Measurements from ENCODE around the gene TMED9. TPM values are rescaled to one million over a fixed set of nuclear protein-coding genes. Genes with fewer than 3 reads are reported as not detected.
A peak's percentile ranks its signal among the peaks of the same experiment; 100 is the strongest.

TMED9 gene
- total RNA-seq, 1 donor from 2014 or later, result 372 TPM

DNA sequence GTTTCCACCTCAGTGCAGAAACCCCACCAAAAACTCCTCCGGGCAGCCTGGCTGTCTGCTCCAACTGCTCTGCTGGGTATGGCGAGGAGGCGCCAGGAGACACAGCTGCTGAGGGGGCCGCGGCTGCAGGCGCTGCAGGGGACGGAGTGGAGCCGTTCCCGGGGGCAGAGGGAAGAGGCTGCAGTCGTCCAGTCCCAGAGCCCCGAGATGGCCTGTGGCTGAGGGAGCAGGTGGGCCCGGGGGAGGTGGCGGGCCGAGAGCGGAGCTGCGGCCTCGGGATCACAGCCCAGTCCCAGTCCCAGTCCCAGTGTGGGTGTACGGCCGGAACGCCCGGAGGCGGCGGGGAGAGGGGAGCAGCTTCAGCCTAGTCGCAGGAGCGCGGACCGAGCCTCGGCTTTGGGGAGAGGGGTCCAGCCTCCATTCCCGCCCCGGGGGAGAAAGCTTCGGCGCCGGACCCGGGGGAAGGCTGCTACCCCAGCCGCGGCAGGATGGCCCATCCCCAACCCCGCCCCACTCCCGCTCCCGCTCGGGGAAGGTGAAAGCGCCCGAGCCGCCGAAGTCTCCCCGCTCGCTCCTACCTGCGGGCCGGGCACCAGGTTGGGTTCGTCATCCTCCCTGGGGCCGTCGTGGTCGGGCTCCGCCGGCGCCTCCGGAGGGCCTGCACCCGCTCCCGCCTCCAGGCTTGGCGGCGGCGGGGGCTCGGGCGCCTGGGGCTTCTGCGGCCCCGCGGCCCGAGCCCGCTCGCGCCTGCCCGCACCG lies 38.2 kb upstream of the TMED9 start:
- Histone ChIP-seq H3K9me3 (ENCODE audit: insufficient read depth, low read depth, low read length) (no peaks in the 10 kb centered on the region), H3K79me2 (ENCODE audit: insufficient read depth, low read length) (peaks cover 51% of the 10 kb centered on the region), H3K4me1 (ENCODE audit: insufficient read depth, low read length) (peaks cover 12% of the 10 kb centered on the region), H3K4me3 (ENCODE audit: insufficient read depth, low read depth, low read length) (peak overlapping the region; percentile 64), H3K27ac (ENCODE audit: low read depth, low read length) (peak overlapping the region; percentile 44), H4K20me1 (ENCODE audit: insufficient read depth, low read length) (peaks cover 45% of the 10 kb centered on the region), H3K9ac (ENCODE audit: low read length) (peak overlapping the region; percentile 82), H2AFZ (ENCODE audit: low read depth, low read length) (peak overlapping the region; percentile 44), H3K4me2 (ENCODE audit: low read length) (peak overlapping the region; percentile 97), H3K36me3 (ENCODE audit: insufficient read depth, low read length) (no peaks in the 10 kb centered on the region), H3K27me3 (ENCODE audit: insufficient read depth, low read length) (no peaks in the 10 kb centered on the region)
- Mint-ChIP-seq H3K4me1 (ENCODE audit: low read depth, unreplicated experiment) (peaks cover 15% of the 10 kb centered on the region), H3K27me3 (ENCODE audit: low read depth, unreplicated experiment) (no peaks in the 10 kb centered on the region), H3K9me3 (ENCODE audit: unreplicated experiment) (peaks cover 2% of the 10 kb centered on the region), H3K27ac (ENCODE audit: unreplicated experiment) (no peak overlapping the region), H3K4me3 (ENCODE audit: unreplicated experiment) (peak overlapping the region; percentile 90), H3K36me3 (ENCODE audit: low read depth, unreplicated experiment) (no peaks in the 10 kb centered on the region)
- FAIRE-seq (no peak), DNase-seq (ENCODE audit: low read depth) (no peak)
- TF ChIP-seq, protein P1, sequence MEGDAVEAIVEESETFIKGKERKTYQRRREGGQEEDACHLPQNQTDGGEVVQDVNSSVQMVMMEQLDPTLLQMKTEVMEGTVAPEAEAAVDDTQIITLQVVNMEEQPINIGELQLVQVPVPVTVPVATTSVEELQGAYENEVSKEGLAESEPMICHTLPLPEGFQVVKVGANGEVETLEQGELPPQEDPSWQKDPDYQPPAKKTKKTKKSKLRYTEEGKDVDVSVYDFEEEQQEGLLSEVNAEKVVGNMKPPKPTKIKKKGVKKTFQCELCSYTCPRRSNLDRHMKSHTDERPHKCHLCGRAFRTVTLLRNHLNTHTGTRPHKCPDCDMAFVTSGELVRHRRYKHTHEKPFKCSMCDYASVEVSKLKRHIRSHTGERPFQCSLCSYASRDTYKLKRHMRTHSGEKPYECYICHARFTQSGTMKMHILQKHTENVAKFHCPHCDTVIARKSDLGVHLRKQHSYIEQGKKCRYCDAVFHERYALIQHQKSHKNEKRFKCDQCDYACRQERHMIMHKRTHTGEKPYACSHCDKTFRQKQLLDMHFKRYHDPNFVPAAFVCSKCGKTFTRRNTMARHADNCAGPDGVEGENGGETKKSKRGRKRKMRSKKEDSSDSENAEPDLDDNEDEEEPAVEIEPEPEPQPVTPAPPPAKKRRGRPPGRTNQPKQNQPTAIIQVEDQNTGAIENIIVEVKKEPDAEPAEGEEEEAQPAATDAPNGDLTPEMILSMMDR (IDR thresholded peaks at IDR 0.05; ENCODE audit: insufficient read depth, low read depth, low read length), result no peak
- no peak for TF ChIP-seq EZH2 (IDR thresholded peaks at IDR 0.05; ENCODE audit: insufficient read depth, low read length)

DNA sequence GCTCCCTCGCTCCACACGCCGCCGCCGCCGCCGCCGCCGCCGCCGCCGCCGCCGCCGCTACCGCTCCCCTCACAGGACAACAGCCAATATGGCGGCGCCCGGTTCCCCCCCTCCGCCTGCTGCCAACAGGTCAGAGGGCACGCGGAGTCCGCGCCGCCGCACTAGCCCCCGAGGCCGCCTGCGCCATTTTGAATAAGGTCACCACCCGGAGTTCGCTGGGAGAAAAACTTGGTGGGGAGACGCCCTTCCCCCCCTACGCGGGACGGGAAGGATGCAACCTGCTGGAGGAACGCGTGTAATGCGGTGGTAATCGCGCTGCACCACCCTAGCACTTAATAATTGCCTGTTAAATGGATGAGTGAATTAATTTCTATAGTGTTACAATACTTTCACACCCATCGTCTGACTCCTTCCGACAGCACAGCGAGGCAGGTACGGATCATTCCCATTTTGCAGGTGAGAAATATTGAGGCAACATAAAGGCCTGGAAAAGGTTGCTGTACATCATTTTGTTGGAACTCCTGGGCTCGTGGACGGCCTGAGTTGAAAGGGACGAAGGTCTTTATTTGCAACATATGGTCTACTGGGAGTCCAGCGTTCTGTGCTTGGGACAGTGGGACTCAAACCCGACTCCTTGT lies 37.4 kb upstream of the TMED9 start, which contains the start of gene FAM193B:
TSS of gene FAM193B (minus strand) at position 90 of the 638 bp plus-strand sequence. CDS start 105 bp downstream, outside the sequence.
- H3K4me1 ChIP-seq (ENCODE audit: insufficient read depth, low read length), result peaks cover 12% of the 10 kb centered on the region
- no peak for FAIRE-seq
- H3K79me2 ChIP-seq (ENCODE audit: insufficient read depth, low read length), result peaks cover 46% of the 10 kb centered on the region
- Mint-ChIP-seq H3K27me3 (ENCODE audit: low read depth, unreplicated experiment) (no peaks in the 10 kb centered on the region), H3K36me3 (ENCODE audit: low read depth, unreplicated experiment) (no peaks in the 10 kb centered on the region), H3K9me3 (ENCODE audit: unreplicated experiment) (peaks cover 2% of the 10 kb centered on the region), H3K4me3 (ENCODE audit: unreplicated experiment) (peak within 1 kb of the TSS; percentile 90), H3K4me1 (ENCODE audit: low read depth, unreplicated experiment) (peaks cover 14% of the 10 kb centered on the region), H3K27ac (ENCODE audit: unreplicated experiment) (peak within 1 kb of the TSS; percentile 54)
- no peaks in the 10 kb centered on the region for H3K27me3 ChIP-seq (ENCODE audit: insufficient read depth, low read length)
- peaks cover 41% of the 10 kb centered on the region for H4K20me1 ChIP-seq (ENCODE audit: insufficient read depth, low read length)
- DNase-seq (ENCODE audit: low read depth), result peak; percentile 70
- H3K9ac ChIP-seq (ENCODE audit: low read length), result peak within 1 kb of the TSS; percentile 82
- H3K9me3 ChIP-seq (ENCODE audit: insufficient read depth, low read depth, low read length), result no peaks in the 10 kb centered on the region
- peak within 1 kb of the TSS; percentile 64 for H3K4me3 ChIP-seq (ENCODE audit: insufficient read depth, low read depth, low read length)
- no peak for TF ChIP-seq EZH2 (IDR thresholded peaks at IDR 0.05; ENCODE audit: insufficient read depth, low read length)
- TF ChIP-seq, protein P1 (IDR thresholded peaks at IDR 0.05; ENCODE audit: insufficient read depth, low read depth, low read length), result peak; percentile 5
- no peaks in the 10 kb centered on the region for H3K36me3 ChIP-seq (ENCODE audit: insufficient read depth, low read length)
- peak within 1 kb of the TSS; percentile 97 for H3K4me2 ChIP-seq (ENCODE audit: low read length)
- H3K27ac ChIP-seq (ENCODE audit: low read depth, low read length), result peak within 1 kb of the TSS; percentile 44
- peak within 1 kb of the TSS; percentile 88 for H2AFZ ChIP-seq (ENCODE audit: low read depth, low read length)

Measured in astrocyte (in vitro differentiated cells and primary cell).